HuH-7 (cell line): Measurements from ENCODE around the gene SPATC1L.
"Not testable (repeated sequence)": the region's sequence is repeated elsewhere in the genome, so short reads cannot be mapped to it uniquely, and the experiment has no call there.

ENCODE experiments used
- DNase-seq: peaks from one replicate; pipeline ENCODE4 v3.0.0; 2011; ENCODE audit warnings: low spot score

SPATC1L gene

GRCh38 chr21:46200877-46201803 lies 16.9 kb upstream of the SPATC1L start:
- not testable (repeated sequence) for DNase-seq

GRCh38 chr21:46199436-46200373 lies 15.4 kb upstream of the SPATC1L start:
- DNase-seq: no peak

GRCh38 chr21:46196733-46197132 lies 12.5 kb upstream of the SPATC1L start:
- no peak for DNase-seq

- no peak for DNase-seq
These were observed 11.4 kb upstream of the SPATC1L start for GRCh38 chr21:46195595-46196195.

GRCh38 chr21:46194374-46195334 lies 10.4 kb upstream of the SPATC1L start:
- no peak for DNase-seq

GRCh38 chr21:46193829-46194373 lies 9.6 kb upstream of the SPATC1L start:
- DNase-seq: no peak

- no peak for DNase-seq
These were observed 7.7 kb upstream of the SPATC1L start for GRCh38 chr21:46191686-46192575.

GRCh38 chr21:46191257-46191685 lies 7.0 kb upstream of the SPATC1L start:
- no peak for DNase-seq

GRCh38 chr21:46190491-46191131 lies 6.4 kb upstream of the SPATC1L start:
- DNase-seq: no peak

- DNase-seq: no peak
These were observed 5.8 kb upstream of the SPATC1L start for GRCh38 chr21:46189959-46190490.

- no peak for DNase-seq
These were observed 5.1 kb upstream of the SPATC1L start for GRCh38 chr21:46189213-46189958.

GRCh38 chr21:46188226-46189212 lies 4.3 kb upstream of the SPATC1L start:
- no peak for DNase-seq

GRCh38 chr21:46187814-46188213 lies 3.6 kb upstream of the SPATC1L start:
- no peak for DNase-seq

- DNase-seq: no peak
These were observed 3.0 kb upstream of the SPATC1L start for GRCh38 chr21:46187261-46187660.

- DNase-seq: no peak
These were observed 1.5 kb upstream of the SPATC1L start for GRCh38 chr21:46185716-46186115.

GRCh38 chr21:46184625-46185555 lies 631 bp upstream of the SPATC1L start:
- peak; percentile 86 for DNase-seq
